K562 (cell line): ENCODE measurements around the gene CUL5. TPM values are rescaled to one million over a fixed set of nuclear protein-coding genes. Genes with fewer than 3 reads are reported as not detected.

Experiments
- ATAC-seq: fragments of 200-7000 bp; cut with Tn5 transposase; 3 replicates; pipeline ENCODE4 v1.9.1; 2020; ENCODE audit warnings: moderate library complexity
- BruUV-seq: library from RNA; stranded (reverse); fragments of 400-500 nt; replicated peaks from 2 replicates; lab custom pipeline; 2021; lab: Mats Ljungman, UMichigan
- CTCF ChIA-PET: fragments of 300-600 bp; formaldehyde crosslinking; extraction: SDS; loops from one replicate; lab custom pipeline; 2021; ENCODE audit warnings: low intra/inter-chr PET ratio; lab: Yijun Ruan, JAX
- POLR2A ChIA-PET: fragments of 300-600, 350-650 bp; sonication (Branson Sonifier 250); formaldehyde crosslinking; extraction: SDS; loops from one replicate; lab custom pipeline; 2021; ENCODE audit warnings: antibody characterized with exemption, inconsistent platforms; lab: Yijun Ruan, JAX
- DNase-seq, 4 experiments: peaks; one replicate each; pipeline versions ENCODE4 v3.0.0 to v3.0.0-alpha.2; 2011 to 2018; ENCODE audit warnings: low spot score in 3 of 4, mixed read lengths in 3 of 4; ENCODE audit errors: extremely low read depth in 1 of 4
- FAIRE-seq: peaks from 2 replicates; lab custom pipeline; 2011; peaks lifted over from hg19 to GRCh38; lab: Jason Lieb, UNC
- H2AFZ ChIP-seq: 2 replicates; pipeline ENCODE4 v1.6.0; 2011; ENCODE audit warnings: low read depth, low read length, control low read depth, inconsistent platforms
- H3K27ac ChIP-seq: fragments of 200-600 bp; 3 replicates; pipeline ENCODE4 v1.8.0; 2011; ENCODE audit warnings: low read depth, mild to moderate bottlenecking, control low read depth, inconsistent platforms, low read length, moderate library complexity, mixed read lengths; ENCODE audit errors: extremely low read depth
- H3K27me3 ChIP-seq, 2 experiments: fragments of 300-600 bp in 1 of 2; 2 replicates in 1 of 2; 3 replicates in 1 of 2; pipeline versions ENCODE4 v1.6.0 to v1.8.0; 2011; ENCODE audit warnings: inconsistent platforms in 2 of 2, low read length in 2 of 2, mild to moderate bottlenecking in 1 of 2, mixed read lengths in 1 of 2, moderate library complexity in 1 of 2; ENCODE audit not compliant: control insufficient read depth in 2 of 2, insufficient read depth in 2 of 2
- H3K36me3 ChIP-seq: fragments of 300-600 bp; 3 replicates; pipeline ENCODE4 v1.8.0; 2011; ENCODE audit warnings: mild to moderate bottlenecking, low read length, inconsistent platforms; ENCODE audit not compliant: control insufficient read depth, insufficient read depth
- H3K4me1 ChIP-seq, 2 experiments: fragments of 200-600 bp in 1 of 2; replicated peaks in 1 of 2; 2 replicates in 1 of 2; 3 replicates in 1 of 2; pipeline versions ENCODE4 v1.5.1 to v1.8.0; 2011; ENCODE audit warnings: inconsistent platforms in 2 of 2, low read length in 2 of 2, mild to moderate bottlenecking in 1 of 2, mixed read lengths in 1 of 2, moderate library complexity in 1 of 2; ENCODE audit not compliant: control insufficient read depth in 2 of 2, insufficient read depth in 2 of 2
- H3K4me2 ChIP-seq: 2 replicates; pipeline ENCODE4 v1.6.1; 2011; ENCODE audit warnings: low read length, control low read depth, inconsistent platforms, mixed read lengths; ENCODE audit not compliant: insufficient read depth
- H3K4me3 ChIP-seq: fragments of 200-600 bp; sonication (generic), shearing (Covaris generic); 2 replicates; pipeline ENCODE4 v1.5.1; 2016; ENCODE audit warnings: control low read depth, inconsistent platforms
- H3K79me2 ChIP-seq: fragments of 200-600 bp; 3 replicates; pipeline ENCODE4 v1.8.0; 2011; ENCODE audit warnings: low read length, inconsistent platforms; ENCODE audit not compliant: control insufficient read depth, insufficient read depth
- H3K9ac ChIP-seq, 2 experiments: 2 replicates each; pipeline versions ENCODE4 v1.6.0 to v1.6.1; 2011; ENCODE audit warnings: low read depth in 2 of 2, low read length in 2 of 2, control low read depth in 1 of 2, inconsistent platforms in 1 of 2, mild to moderate bottlenecking in 1 of 2, mixed read lengths in 1 of 2; ENCODE audit not compliant: insufficient read depth in 1 of 2
- H3K9me1 ChIP-seq: one replicate; pipeline ENCODE4 v1.6.0; 2011; ENCODE audit warnings: inconsistent platforms, mild to moderate bottlenecking, low read length, moderate library complexity; ENCODE audit not compliant: control insufficient read depth, insufficient read depth
- H3K9me3 ChIP-seq: replicated peaks from 2 replicates; pipeline ENCODE4 v1.5.1; 2011; ENCODE audit warnings: low read depth, low read length, inconsistent platforms; ENCODE audit not compliant: control insufficient read depth, insufficient read depth
- H4K20me1 ChIP-seq: replicated peaks from 2 replicates; pipeline ENCODE4 v1.6.1; 2011; ENCODE audit warnings: low read length, inconsistent platforms, mixed read lengths; ENCODE audit not compliant: control insufficient read depth, insufficient read depth
- CBX3 ChIP-seq, 2 experiments: IDR thresholded peaks; 1 replicate in 1 of 2; 2 replicates in 1 of 2; pipeline ENCODE4 v1.6.1; 2012; ENCODE audit warnings: inconsistent platforms in 2 of 2, low read length in 2 of 2, borderline replicate concordance in 1 of 2, control low read depth in 1 of 2
- MYC ChIP-seq, 2 experiments: fragments of 250-450 bp in 1 of 2; sonication (Bioruptor Pico) in 1 of 2; IDR thresholded peaks; 2 replicates each; pipeline versions ENCODE4 v1.5.1 to v1.6.1; 2012 to 2021; ENCODE audit warnings: low read depth in 2 of 2, borderline replicate concordance in 1 of 2, improper control_type of control experiment in 1 of 2, low read length in 1 of 2, mild to moderate bottlenecking in 1 of 2, moderate library complexity in 1 of 2
- PRDM10 ChIP-seq: fragments of 450-650 bp; IDR thresholded peaks from 2 replicates; pipeline ENCODE4 v1.6.1; 2018; ENCODE audit not compliant: partially characterized antibody
- ZNF507 ChIP-seq: conservative IDR thresholded peaks from 2 replicates; pipeline ENCODE4 v1.6.1; 2017; ENCODE audit warnings: missing genetic modification characterization, missing compliant biosample characterization
- WGBS: fragments of 100-300 bp; shearing (Covaris generic); methylation state at CpG from one replicate; pipeline ENCODE4 v1.1.6; 2016; ENCODE audit warnings: low coverage, mixed read lengths; ENCODE audit not compliant: insufficient coverage; ENCODE audit errors: missing lambda C conversion rate; 5-methylcytosine and 5-hydroxymethylcytosine counted together
- in situ Hi-C: fragments of 300-500 bp; cut with MboI; formaldehyde crosslinking; loops from 4 replicates; pipeline ENCODE4 v1.15.0; 2018; ENCODE audit warnings: inconsistent platforms, mixed read lengths
- intact Hi-C: fragments of 100-400 bp; cut with micrococcal nuclease; formaldehyde crosslinking; loops from 2 replicates; pipeline ENCODE4 v1.14.2; 2022
- polyA plus RNA-seq, 8 experiments: library from polyadenylated mRNA; depleted of rRNA in 4 of 8; stranded (reverse) in 5 of 8; unstranded in 3 of 8; fragments of >200 nt; fragmentation: Nextera tagmentation in 2 of 8; fragmentation: Illumina TruSeq in 1 of 8; extraction: Ambion mirVana in 2 of 8; extraction: Trizol in 1 of 8; gene quantifications; 2 replicates each; pipeline versions ENCODE4 v1.2.1 to v1.2.3, GENCODE V29; 2011 to 2014; ENCODE audit warnings: inconsistent platforms in 1 of 8, missing spikeins in 1 of 8
- total RNA-seq, 7 experiments: library from RNA; depleted of rRNA in 6 of 7; stranded (reverse); fragments of >200 nt in 6 of 7; fragmentation: Illumina TruSeq in 2 of 7; extraction: Trizol in 2 of 7; gene quantifications; 2 replicates each; pipeline versions ENCODE4 v1.2.1 to v1.2.3, GENCODE V29; 2011 to 2021; ENCODE audit warnings: low replicate concordance in 1 of 7

CUL5 gene
- total and polyA plus RNA-seq, 9 of the 15 experiments (the other 6 are each of a cell fraction or from before 2014, with no cell fraction given) = 14.3 to 45.9 (median 23.0) TPM

DNA sequence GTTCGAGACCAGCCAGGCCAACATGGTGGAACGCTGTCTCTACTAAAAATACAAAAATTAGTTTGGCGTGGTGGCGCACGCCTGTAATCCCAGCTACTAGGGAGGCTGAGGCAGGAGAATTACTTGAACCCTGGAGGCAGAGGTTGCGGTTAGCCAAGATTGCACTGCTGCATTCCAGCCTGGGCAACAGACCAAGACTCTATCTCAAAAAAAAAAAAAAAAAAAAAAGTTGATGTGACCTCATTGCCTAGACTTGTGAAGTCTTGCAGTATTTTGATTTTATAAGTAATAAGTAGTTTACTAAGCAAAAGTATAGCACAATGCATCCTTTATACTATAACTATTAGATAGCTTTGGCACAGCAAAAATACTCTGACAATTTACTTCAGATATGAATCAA, 9.9 kb upstream of the CUL5 start:
- H2AFZ ChIP-seq = no peak overlapping the region
- no peak for FAIRE-seq
- H3K4me1 ChIP-seq = 0 out of 5 replicates have a peak, but pooled peaks cover 0 to 3% of the 10 kb centered on the region in 2 experiments
- WGBS = 68% methylated on average over 6 of the region's 6 CpGs
- no TSS peak for BruUV-seq
- DNase-seq = no peak
- H3K9me3 ChIP-seq = no peaks in the 10 kb centered on the region
- no peak for ATAC-seq
- in situ Hi-C loops (no loop called here), intact Hi-C loops (loop anchor here (2.0 kb wide), 2 partner anchors 656 to 666 kb away; partner anchors contain the start of gene DDX10)
- H4K20me1 ChIP-seq = no peaks in the 10 kb centered on the region
- no peaks in the 10 kb centered on the region for H3K79me2 ChIP-seq
- no peak overlapping the region for H3K4me3 ChIP-seq
- CTCF ChIA-PET = no interaction called here
- no peaks in the 10 kb centered on the region for H3K36me3 ChIP-seq
- TF ChIP-seq MYC (IDR thresholded peaks at IDR 0.05; ENCODE audit: low read depth, low read length) = no peak
- no peak for TF ChIP-seq MYC (CRISPR knock-in tag; IDR thresholded peaks at IDR 0.05; ENCODE audit: borderline replicate concordance, low read depth)
- no peak for TF ChIP-seq CBX3 (IDR thresholded peaks at IDR 0.05; ENCODE audit: borderline replicate concordance in 1 of 2, low read length in 2 of 2)
- TF ChIP-seq PRDM10 = no peak
- no peak for TF ChIP-seq ZNF507
- no peaks in the 10 kb centered on the region for H3K9me1 ChIP-seq
- no peak overlapping the region for H3K27ac ChIP-seq
- H3K27me3 ChIP-seq = no peaks in the 10 kb centered on the region; a peak in 1 of 5 replicates
- POLR2A ChIA-PET = no interaction called here
- H3K9ac ChIP-seq = no peak overlapping the region
- H3K4me2 ChIP-seq = no peak overlapping the region
